GM18951 (cell line): Measurements from ENCODE around the gene ERBB2.

ENCODE experiments used
- POLR2A ChIP-seq: IDR thresholded peaks from 4 replicates; pipeline ENCODE4 v1.6.1; 2011; ENCODE audit warnings: mild to moderate bottlenecking; ENCODE audit not compliant: insufficient read length, insufficient read depth; ENCODE audit errors: extremely low read depth
- in situ Hi-C: fragments of 300-500 bp; cut with MboI; formaldehyde crosslinking; loops from one replicate; pipeline ENCODE4 v1.12.0; 2022; ENCODE audit warnings: low sequenced_read_pairs, mixed read lengths, inconsistent platforms; ENCODE audit not compliant: unreplicated experiment

The ERBB2 gene

DNA sequence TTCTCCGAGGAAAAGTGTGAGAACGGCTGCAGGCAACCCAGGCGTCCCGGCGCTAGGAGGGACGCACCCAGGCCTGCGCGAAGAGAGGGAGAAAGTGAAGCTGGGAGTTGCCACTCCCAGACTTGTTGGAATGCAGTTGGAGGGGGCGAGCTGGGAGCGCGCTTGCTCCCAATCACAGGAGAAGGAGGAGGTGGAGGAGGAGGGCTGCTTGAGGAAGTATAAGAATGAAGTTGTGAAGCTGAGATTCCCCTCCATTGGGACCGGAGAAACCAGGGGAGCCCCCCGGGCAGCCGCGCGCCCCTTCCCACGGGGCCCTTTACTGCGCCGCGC is at the start of gene ERBB2:
Gene ERBB2, plus strand, starts transcription at position 247 of the 330 bp plus-strand sequence. CDS start 175 bp downstream, outside the sequence.
- in situ Hi-C loops, result no loop called here
- TF ChIP-seq POLR2A, result no peak

DNA sequence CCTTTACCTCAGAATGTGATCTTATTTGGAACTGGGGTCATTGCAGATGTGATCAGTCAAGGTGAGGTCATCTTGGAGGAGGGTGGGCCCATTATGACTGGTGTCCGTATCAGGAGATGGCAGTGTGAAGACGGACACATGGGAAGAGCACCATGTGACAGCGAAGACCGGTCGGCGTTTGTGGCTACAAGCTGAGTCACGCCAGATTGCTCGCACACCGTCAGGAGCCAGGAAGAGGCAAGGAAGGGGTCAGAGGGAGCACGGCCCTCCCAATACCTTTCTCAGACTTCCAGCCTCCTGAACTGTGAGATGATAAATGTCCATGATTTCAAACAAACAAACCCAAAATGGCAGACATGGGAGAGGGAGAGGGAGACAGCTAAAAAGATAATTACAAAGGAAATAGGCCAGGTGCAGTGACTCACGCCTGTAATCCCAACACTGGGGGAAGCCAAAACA is 49.7 kb upstream of the ERBB2 start:
- TF ChIP-seq POLR2A, result no peak
- in situ Hi-C loops, result no loop called here

DNA sequence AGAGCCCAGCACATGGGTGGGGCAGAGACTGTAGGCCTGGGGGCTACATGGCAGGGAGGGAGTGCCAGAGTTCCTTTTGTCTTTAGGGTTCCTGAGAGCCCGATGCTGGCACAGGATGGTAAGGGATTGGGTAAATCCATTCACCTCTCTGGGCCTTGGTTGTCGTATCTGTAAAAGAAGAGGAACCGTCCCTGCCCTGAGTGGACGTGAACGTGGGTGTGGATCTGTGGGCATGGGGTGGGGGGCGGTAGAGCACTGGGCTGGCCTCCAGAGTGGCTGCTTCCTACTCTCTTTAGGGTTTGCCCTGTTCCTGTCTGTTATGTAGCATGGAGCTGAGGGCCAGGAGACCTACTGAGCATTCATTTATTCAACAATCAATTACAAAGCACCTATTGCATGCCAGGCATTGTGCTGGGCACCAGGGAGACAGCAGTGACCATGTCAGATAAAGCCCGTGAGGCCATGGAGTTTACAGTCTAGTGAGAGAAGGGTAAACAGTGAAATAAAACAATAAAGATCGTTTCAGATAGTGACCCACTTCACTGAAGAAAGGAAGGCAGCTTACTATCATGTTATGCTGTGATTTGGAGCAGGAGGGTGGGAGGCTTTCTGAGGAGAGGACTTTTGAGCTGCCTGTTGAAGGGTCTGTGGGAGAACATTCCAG is 47.8 kb upstream of the ERBB2 start:
- in situ Hi-C loops, result no loop called here
- TF ChIP-seq POLR2A, result no peak

DNA sequence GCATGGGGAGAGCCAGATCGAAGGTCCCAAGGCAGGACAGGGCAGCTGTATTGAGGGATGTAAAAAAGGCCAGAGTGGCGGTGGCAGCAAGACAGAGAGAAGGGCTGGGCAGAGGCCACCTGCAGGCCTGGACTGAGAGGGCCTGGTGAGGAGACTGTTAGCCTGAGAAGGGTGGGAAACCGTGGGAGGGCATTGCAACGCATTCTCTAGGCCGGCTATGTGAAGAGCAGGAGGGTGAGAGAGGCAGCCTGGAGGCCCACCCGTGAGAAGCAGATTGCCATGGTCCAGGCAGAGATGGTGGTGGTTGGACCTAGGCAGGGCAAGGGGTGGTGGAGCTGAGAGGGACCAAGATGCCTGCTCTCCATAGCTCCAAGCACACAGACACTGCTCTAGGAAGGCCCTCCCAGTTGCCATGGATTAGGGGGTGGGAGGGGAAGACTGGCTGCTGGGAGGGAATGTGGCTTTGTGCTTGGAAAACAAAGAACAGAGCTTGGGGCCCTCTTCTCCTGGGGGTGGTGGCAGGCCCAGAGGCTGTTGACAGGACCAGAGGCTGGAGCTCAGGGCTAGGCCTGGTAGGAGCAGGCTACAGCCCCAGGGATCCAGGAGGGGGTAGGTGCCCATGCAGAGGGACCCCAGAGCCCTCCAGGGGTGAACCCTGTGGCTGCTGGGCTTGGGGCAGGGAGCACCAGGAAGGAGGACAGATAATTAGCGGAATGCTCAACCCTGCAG is 47.1 kb upstream of the ERBB2 start:
- no peak for TF ChIP-seq POLR2A
- in situ Hi-C loops, result no loop called here

DNA sequence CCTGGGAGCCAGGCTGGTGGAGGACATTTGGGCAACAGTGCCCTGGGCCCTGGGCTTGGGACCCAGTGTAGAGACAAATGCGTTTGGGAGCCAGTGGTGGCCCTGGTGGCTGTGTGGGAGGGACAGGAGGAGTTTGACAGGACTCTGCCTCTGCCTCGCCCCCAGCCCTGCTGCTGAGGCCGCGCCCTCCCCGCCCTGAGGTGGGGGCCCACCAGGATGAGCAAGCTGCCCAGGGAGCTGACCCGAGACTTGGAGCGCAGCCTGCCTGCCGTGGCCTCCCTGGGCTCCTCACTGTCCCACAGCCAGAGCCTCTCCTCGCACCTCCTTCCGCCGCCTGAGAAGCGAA is 46.6 kb upstream of the ERBB2 start:
- in situ Hi-C loops, result no loop called here
- TF ChIP-seq POLR2A, result no peak

DNA sequence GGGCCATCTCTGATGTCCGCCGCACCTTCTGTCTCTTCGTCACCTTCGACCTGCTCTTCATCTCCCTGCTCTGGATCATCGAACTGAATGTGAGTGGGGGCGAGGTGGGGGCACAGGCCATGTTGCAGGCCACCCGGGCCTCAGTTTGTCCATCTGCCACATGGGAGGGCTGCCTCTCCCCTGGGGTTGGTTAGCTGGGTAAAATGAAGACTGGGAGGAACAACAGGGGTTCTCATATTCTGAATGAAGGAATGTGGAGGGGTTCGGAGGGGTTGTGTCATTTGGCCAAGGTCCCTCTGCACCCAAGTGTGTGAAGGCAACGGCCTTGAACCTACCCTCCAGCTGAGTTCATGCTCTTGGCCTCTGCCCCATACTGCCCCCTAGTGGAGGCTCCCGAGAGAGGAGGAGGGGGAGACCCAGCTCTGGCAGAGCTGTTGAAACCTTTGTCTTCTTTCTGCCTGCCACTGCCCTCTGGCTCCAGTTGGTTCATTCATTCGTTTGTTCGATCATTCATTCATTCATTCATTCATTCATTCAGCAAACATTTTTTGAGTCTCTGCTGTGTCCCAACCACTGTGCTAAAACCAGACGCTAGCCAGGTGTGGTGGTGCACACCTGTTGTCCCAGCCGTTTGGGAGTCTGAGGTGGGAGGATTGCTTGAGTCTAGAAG is 46.1 kb upstream of the ERBB2 start:
- in situ Hi-C loops, result no loop called here

DNA sequence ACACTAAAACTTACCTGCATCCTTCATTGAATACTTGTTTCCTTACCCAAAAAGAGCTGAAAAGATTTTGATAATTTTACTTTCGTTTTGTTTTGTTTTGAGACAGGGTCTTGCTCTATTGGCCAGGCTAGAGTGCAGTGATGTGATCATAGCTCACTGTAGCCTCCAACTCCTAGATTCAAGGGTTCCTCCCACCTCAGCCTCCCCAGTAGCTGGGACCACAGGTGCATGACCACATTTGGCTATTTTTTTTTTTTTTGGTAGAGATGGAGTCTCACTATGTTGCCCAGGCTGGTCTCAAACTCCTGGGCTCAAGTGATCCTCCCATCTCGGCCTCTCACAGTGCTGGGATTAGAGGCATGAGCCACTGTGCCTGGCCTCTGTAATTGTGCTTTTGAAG is 44.8 kb upstream of the ERBB2 start:
- in situ Hi-C loops, result no loop called here
- no peak for TF ChIP-seq POLR2A

More for the DNA sequence above, 46.1 kb upstream of the ERBB2 start:
- TF ChIP-seq POLR2A, result no peak

DNA sequence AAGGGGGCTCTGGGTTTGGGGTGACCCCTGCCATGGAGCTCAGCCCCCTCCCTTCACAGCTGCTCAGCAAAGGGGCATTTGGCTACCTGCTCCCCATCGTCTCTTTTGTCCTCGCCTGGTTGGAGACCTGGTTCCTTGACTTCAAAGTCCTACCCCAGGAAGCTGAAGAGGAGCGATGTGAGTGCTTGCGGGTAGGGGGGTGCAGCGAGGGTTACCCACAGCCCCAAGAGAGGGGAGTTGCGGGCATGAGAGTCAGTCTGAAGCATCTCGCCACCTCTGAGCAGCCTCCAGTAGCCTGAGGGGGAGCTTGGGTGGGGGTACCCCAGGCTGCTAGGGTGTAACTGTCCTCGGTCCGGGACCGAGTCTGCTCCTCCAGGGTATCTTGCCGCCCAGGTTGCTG is 41.5 kb upstream of the ERBB2 start:
- in situ Hi-C loops, result no loop called here
- TF ChIP-seq POLR2A, result no peak

DNA sequence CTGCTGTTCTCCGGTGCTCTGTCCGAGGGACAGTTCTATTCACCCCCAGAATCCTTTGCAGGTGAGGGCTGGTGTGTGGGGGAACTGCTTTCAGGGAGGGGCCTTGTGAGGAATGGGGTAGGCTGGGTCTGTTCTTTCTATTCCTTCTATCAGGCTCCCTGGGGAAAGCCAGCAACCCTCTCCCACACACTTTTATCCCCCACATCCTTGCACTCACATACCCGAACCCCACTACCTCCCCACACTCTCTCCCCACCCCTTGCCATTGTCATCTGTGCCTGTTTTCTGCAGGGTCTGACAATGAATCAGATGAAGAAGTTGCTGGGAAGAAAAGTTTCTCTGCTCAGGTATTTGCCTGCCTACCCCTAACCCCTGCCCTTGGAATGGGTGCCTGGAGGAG is 41.1 kb upstream of the ERBB2 start:
- in situ Hi-C loops, result no loop called here
- TF ChIP-seq POLR2A, result no peak

DNA sequence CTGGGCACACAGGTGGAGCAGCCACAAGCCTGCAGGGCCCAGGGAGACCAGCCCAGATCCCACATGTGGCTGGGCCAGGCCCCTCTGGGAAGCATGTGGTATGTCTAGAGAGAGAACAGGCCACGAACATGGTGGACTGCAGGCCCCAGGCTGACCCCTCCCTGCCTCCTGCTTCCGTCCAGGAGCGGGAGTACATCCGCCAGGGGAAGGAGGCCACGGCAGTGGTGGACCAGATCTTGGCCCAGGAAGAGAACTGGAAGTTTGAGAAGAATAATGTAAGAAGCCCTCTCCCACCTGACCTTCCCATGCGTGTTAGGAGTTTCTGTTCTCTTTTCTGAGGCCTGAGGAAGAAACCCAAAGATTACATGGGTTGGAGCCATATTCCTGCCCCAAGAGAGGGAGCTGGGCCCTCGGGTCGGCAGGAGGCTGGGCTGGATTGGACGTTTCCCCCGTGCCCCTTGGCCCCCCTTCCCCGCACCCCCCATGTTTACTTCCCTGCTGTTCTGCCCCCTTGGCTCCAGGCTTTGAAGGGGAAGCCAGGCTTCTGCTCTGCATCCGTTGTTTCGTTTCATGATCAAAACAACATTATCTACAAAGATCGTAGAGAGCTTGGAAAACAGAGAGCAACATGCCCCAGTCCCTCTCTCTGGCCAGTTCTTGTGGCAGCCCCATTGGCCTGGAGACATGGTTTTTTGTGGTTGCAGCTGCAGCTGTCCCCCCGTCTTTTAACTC is 40.4 kb upstream of the ERBB2 start:
- in situ Hi-C loops, result no loop called here

GRCh38 chr17:39660011-39660360 is 39.9 kb upstream of the ERBB2 start:
- no peak for TF ChIP-seq POLR2A
- in situ Hi-C loops, result no loop called here

More for the DNA sequence above, 40.4 kb upstream of the ERBB2 start:
- TF ChIP-seq POLR2A, result no peak

GRCh38 chr17:39660397-39661385 is 39.2 kb upstream of the ERBB2 start:
- TF ChIP-seq POLR2A, result no peak
- in situ Hi-C loops, result no loop called here
